Activated CD4-positive, alpha-beta T cell treated with anti-CD3 and anti-CD28 coated beads, Interleukin-2, amount 50 U/mL, for 16 hours (primary cell): ENCODE results near the gene ATP8A2.

ENCODE experiments used
- DNase-seq: peaks from one replicate; pipeline ENCODE4 v3.0.0-alpha.2; 2020

The ATP8A2 gene

DNA sequence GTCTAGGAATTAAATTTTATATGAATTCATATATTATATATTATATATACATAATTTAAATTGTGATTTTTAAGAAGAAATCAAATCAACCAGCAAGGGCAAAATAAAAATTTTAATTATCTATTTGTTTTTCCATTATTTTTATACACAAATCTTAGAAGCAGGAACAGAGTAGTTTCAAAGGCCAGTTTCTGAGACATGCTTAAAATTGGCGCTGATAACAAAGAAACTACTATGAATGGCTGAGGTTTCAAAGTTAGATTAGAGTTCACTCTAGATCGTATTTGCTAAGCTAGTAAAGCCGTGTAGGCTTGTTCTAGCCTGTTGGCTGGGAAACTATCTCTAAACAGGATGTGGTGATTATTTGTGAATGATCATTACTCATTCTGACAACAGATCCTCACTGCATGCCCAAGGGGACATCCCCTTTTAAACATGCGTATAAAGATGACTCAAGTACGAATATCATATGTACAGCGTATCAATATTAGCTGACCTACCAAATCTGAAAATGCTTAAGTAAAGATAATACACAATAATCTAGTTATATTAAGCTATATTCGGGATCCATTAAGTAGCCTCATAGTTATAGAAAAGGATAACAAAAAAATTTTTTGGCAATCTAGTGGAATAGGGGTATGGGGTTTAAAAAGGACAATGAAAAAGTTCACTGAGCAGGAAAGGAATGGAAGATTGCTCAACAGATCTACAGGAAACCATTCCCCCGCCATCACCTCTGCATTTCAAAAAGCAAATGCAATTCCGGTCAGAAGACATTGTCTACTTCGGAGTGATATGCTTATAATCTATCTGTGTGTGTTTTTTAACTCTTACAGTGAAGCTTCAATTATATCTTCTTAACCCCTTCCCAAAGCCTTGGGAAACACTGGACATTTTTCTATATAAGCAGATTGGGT, 529.9 kb downstream of the ATP8A2 start:
- peak; percentile 88 for DNase-seq

DNA sequence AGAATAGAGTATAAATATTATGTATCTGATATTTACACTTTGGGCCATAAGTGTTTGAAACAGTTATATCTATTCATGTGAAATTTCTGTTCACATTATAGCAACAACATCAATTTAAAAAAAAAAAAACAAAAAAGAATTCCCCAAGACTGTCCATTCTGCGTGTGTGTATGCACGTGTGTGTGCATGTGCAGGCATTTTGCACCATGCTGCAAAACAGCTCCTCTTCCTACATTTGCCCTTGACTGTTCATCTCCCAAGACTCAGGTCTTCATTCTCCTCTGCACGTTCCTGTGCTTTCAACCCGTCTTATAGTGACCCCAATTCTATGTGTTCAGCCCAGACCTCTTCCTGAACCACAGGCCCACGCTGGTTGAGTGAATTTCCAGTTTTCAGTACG, 530.7 kb downstream of the ATP8A2 start:
- no peak for DNase-seq

DNA sequence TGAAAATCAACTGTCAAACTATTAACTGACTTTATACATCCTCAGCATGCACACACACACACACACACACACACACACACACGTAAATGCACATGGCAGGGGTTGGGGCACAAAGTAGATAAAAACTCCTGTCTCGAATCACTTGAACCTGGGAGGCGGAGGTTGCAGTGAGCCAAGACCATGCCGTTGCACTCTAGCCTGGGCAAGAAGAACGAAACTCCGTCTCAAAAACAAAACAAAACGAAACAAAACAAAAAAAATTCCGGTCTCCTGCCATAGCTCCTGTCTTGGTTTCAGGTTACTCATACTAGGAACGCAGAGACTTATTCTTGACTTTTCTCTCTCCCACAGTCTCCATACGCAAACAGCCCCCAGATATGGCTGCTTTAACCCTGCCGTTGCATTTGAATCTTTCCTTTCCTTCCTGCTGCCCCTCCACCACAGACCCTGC, 531.1 kb downstream of the ATP8A2 start:
- peak; percentile 78 for DNase-seq

DNA sequence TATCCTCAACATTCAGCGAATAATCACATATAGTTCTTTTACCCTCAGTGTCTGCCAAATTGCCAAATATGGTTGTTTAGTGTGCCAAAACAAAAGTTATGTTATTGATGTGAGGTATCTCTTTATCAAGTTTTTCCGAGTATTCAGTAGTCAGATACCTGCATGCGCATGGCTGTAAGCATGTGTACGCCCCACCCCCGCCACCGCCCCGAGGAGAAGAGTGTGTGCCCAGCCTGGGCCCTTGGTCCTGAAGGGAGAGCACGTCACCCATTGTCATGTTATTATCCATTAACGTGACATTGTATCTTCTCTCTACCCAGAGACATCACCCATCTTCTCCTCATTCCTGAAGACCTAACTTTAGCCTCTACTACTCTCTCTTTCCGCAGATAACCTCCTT, 533.1 kb downstream of the ATP8A2 start:
- DNase-seq, result no peak

DNA sequence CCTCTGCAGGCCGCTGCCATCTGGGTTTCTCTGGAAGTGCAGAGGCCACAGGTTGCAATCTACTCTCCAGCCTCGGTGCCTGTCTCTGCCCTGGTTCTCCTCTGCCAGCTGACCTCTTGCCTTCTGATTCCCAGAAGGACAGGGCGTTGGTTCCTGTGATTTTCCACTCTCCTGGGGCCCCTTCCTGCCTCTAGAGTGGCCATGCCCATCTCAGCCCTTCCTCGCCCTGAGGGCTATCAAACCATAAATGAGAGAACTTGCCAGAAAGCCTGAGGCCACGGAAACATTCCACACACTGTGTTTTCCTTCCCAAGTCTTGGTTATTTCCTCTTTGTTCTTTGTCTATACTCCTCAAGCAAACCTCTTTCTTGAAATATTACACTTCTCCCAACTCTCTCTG, 533.8 kb downstream of the ATP8A2 start:
- no peak for DNase-seq

DNA sequence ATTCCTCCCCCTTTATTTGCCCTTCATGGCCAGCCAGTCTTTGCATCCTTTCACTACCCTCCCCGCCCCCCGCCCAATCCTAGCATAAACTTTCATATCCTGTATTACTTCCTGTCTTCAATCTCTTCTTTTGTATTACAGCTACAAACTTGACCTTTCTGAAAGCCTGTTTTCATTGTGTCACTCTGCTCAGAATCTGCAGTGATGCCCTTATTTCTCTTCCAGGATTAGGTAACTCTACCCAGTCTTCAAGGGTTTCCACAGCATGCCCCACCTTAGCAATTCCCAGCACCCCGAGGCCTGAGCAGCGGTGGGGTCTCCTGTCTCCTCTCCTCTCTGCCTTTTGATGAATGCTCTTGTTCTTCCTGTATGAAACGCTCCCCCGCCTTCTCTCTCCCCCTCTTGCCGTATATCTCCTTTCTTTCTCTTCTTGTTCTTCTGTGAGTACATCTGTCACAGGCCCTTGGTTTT, 534.5 kb downstream of the ATP8A2 start:
- DNase-seq, result no peak

DNA sequence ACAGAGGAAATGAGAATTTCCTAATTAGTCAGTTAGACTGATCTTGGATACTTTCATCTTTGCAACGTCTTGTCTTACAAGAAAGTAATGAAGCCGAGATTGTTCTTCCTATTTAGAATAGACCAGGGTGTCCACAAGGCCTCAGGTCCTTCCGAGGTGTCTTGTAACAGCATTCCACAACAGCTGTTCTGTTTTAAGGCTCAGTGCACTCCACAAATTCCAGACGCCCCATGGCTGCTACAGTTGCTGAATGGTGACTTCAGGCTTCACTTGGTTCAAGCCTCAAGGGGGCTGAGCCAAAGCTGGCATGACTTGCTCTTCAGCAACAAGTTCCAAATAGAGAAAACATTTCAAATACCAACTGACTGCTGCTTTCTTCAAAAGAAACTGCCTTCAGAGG, 536.6 kb downstream of the ATP8A2 start:
- DNase-seq, result no peak

DNA sequence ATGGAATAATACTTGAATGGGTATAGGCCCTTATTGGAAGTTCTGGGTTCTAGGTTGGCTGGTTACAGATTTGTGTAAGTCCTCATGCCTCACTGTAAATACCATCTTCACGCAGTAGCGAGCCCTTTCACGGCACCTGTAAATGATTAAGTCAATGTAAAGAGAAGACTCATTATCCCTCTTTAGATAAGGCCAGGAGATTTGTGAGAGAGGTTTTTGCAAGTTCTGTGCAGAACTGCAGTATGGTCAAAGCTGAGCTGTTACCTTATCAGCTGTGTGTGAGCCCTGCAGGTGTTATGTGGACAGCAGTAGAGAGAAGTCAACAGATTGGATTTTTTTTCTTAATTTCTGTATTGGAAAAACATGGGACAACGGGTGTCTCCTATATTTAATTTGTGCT, 538.5 kb downstream of the ATP8A2 start:
- DNase-seq, result no peak

DNA sequence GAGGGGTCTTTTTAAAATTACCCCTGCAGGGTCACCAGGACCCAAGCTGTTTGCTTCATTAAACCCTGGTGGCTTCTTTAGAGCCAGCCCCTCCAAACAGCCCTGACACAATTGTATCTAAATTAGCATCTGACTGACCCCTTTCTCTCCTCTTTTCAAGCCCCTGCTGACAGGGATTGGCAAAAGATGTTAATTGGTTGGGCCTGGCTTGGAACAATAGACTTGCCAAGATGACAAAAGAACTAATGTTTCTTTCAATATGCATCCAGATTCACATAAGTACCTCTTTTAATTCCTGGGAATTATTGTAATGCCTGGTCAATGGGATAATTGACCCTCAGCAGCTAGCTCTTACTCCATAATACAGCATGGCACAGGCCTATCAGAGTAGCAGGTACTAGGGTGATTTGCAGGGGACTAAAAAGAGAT, 539.2 kb downstream of the ATP8A2 start:
- no peak for DNase-seq

DNA sequence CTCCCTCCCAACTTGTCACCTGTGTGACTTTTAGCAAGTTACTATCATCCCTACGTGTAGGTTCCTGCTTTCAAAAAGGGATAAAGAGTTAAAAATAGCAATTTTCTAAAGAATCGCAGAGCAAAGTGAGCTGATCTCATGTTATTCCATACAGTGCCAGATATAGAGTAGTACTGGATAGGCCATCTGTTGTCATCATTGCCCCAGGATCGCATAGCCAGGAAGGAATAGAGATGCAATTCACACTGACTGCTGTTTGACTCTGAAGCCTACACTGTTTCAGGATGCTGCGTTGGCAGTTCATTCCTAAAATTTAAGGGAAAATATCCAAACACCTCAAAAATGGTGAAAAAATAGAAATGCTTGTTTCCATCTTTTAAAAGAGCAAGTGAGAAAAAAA, 541.2 kb downstream of the ATP8A2 start:
- no peak for DNase-seq

DNA sequence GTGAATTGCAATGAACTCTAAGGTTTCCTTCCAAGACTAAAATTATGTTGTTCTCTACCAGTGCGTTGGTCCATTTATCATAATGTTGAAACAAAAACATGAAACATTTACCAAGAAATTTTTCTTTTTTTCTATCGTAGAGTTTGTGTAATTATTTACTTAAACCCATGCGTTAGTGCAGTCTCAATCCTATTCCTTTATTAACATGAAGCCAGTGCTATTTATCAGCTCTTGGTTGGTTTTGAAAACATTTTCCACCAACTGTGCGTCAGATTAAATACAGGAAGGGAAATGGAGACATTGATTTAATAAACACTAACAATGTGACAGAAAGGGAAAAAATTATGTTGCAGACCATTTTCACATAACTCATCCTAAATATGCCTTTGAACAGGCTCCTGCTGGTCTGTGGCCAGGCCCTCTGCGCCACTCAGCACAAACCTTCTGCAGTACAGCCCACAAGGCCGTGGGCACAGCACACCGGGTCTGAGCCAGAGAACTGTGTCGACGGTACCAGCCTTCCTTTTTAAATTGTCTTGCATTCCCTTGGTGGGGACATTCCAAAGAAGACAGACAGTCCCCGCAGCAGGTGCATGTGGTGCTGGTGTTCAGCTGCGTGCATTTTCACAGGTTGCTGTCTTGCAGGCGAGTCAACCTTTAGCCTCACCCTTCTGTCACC, 544.2 kb downstream of the ATP8A2 start:
- DNase-seq, result no peak

DNA sequence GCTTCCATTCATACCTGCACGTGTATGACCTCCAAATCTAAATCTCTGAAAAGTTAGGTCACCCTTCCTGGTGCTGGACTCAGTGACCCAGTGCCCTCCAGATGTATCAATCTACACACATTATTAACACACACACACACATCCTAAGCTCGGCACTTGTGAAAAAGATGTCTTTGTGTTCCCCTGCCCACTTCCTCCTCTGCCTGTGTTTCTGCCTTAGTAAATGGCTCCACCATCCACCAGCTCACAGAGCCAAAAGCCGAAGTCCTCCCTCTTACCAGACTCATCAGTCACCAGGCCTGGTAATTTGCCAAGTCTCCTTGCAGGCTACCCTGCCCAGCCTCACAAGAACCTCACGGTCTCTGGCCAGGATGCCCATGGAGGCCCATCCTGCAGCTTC, 548.5 kb downstream of the ATP8A2 start:
- DNase-seq, result no peak

DNA sequence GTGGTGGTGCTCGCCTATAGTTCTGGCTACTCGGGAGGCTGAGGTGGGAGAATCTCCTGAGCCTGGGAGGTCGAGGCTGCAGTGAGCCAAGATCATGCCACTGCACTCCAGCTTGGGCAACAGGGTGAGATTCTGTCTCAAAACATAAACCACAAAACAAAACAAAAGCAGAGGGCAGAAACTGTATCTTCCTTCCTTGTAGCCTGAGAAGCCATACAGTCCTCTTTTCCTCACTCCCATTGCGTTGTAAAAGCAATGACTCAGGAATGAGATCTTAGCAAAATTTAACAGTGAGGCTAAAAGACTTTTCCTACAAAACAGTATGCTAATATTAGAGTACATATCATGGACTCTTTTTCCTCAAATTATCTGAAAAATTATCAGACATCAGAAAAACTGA, 549.2 kb downstream of the ATP8A2 start:
- DNase-seq, result no peak

DNA sequence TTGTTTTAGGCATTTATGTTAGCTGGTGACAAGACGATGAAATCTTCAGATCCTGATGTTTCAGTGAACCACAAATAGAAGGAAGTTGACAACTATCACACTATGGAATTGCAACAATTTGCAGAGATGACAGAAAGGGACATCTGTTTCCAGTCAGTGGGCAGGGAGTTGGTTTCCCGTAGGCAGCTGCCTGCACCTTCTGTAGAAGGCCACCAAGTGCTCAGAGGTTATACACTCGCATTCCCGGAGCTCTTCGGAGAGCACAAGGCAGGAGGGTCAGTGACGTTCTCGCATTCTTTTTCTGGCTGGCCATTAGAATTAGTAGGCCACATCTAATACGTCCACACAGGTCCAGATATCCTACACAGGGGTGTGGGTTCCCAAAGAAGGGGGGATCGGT, 550.6 kb downstream of the ATP8A2 start:
- no peak for DNase-seq

DNA sequence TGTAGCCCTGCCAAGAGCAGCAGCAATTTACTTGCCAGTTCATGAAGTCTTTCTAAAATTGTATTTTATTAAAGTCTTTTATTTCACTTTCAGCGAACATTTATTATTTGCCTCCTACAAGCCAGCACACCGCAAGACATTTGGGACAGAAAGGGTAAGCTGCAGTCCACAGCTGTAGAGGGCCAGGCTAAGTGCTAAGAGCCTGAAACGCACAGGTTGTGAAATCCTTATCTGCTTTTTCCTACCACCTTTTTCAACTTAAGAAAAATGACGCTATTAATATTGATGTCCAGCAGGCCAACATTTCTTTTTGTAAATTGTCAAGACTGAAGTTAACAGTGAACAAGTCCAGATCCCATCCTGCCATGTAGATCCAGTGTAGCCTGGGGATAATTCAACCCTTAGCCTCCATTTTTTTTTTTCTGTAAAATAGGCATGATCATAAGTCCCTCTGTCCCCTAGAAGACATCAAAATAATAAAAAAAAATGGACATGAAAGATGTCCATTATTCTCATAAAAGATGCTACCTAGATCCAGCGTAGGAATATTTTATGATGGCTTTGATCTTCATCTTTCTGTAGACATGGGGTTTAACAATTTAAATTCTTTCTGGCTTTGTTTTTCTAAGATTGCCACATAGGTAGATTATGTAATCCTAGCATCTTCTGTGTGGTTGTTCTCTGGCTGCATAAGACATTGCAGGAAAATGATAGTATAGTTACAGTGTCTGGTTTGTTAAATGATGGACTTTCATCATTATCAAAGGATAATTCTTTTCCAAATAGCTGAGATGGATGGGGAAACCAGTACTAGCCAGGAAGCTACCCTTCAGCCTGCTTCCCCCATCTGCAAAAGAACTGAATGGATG, 551.7 kb downstream of the ATP8A2 start:
- no peak for DNase-seq

DNA sequence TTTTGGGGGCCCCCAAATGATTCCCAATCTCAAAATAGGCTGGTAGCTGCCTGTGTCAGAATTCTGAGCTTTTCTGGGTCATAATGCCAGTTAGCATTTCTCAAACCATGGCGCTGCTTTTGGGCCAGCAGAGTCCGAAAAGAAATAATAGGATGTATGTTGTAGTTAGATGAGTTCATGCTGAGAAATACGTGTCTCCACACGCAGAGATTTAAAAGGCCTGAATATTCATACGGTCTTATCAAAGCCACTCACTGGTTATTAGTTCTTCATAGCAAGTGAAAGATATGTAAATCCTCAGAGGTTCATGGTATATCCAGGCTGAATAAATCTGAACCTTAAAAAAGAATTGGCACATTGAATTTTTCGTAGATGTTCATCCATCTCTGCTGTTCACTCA, 555.6 kb downstream of the ATP8A2 start:
- DNase-seq, result no peak

DNA sequence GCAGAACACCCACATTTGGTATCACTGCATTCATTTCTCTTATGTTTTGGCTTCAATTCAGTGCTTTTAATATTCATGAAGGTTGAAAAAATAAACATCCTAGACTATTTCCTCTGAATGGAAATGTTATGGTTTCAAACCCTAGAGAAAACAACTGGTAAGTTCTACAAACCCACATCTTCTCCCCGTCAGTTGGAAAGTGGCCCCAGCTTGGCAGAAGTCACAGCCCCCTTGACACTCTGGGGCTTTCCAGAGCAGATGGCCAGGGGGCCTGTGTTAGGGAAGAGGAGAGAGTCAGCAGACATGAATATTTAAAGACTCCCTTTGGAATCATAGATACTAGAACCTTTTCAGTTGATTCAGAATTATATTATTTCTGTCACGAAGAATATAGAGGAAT, 556.2 kb downstream of the ATP8A2 start:
- DNase-seq, result no peak

DNA sequence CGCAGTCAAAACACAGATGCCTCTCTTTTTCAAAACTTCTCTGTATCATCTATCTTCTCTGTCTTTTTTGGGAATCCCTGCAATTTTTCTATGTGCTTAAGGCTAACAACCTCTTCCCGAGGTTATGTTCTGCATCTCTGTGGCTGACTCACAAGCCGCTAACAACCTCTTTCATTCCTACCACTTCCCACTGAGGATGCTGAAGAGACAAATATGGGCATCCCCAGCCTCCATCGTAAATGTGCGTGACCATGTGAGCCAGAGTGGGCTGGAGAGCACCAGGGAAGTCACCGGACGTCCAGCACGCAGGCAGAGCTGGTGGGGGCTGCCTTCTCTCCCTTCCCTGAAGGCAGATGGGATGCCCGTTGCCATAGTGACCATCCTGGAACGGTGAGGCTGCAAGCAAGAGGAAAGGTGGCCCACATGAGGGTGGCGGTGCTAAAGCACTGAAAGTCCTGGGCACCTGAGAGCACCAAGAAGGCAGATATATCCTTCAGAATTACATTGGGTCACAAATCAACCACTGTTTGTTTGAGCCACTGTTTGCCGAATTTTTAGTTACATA, 557.2 kb downstream of the ATP8A2 start:
- DNase-seq, result no peak

DNA sequence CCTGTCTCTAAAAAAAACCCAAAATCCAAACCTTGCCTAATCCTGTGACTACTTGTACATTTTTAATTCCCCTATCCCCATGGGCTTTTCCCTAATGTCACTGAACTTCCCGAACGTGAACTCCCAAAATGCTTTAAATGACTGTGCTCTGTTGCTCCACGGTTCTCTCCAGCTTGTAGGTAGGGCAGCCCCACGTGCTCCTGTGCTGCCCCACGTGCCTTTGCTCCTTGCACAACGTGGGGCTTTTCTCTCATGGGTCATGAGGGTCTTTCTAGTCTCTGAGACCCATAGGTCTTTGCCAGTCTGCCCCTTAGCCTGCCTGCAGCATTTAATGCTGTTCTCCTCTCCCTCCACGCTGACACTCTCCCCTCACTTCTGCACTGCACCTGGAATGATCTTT, 558.0 kb downstream of the ATP8A2 start:
- DNase-seq, result no peak

DNA sequence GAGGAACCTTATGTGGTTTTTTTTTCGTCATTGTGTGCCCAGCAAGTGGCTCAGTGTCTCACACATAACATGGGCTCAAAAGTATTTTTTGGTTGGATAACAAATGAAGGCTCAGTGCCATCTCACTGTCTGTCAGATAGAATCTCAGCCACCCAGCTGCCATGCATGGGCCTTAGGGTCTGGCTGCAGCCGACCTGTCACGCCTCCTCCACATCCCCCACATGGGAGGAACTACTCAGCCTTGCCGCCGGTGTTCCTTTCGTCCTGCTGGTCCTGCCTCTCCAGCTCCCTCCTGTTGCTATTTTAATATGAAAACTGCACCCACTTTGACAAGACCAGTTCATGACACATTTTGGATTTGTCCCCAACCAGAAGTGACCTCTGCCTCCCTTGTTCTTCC, 558.9 kb downstream of the ATP8A2 start:
- DNase-seq, result no peak

DNA sequence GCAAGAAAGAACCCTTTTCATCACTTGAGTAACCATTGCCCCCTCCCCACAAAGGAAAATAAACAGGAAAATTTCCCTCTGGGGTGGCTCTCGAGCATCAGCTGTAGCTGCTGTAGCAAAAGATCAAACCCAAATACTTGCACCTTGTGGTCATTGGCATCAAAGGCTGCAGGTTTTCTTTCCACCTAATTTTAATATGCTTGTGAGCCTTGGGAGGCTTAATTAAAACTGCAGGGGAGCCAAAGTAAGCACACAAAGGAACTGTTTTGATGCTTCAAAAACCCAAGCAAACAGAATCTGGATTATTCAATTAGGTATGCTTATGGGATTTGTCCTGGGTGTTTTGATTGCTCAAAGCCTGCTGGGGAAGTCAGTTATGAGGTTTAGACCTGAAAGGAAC, 560.6 kb downstream of the ATP8A2 start:
- DNase-seq, result no peak

DNA sequence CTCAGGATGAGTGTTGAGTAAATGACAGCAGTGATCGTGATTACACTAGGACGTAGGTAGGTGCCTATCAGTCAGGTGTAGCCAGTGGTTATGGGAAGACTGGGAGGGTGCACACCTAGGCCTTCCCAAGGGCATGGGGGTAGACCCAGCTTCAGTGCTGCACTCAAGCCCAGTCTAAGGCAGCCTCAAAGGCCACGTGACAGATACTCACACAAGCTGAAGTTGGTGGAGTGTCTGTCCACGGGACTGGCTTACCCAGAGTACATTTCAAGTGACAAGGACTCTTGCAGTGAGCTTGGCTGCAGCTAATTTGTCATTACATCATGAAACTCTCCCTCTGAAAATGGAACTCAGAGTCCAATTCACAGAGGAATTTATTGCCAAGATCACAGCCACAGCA, 561.7 kb downstream of the ATP8A2 start:
- no peak for DNase-seq

DNA sequence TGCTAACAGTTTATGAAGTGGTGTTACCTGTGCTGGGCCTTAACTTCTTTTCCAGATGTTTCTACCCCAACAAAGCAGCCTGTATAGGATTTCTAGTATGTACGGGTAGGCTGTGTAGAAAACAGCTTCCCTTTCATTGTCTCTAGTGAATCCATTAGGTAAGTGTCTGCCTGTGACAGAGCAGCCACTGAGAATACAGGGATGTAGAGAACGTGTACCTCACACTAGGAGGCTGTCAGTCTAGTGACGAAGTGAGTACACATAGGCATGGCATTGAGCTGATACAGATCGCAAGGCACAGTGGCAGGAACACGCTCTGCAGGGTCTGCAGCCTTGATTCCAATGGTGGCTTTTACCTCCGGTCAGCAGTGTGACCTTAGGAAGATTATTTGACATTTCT, 562.4 kb downstream of the ATP8A2 start:
- DNase-seq, result no peak
